ENCODE measurements around the gene PCNX1.

PCNX1 gene

DNA sequence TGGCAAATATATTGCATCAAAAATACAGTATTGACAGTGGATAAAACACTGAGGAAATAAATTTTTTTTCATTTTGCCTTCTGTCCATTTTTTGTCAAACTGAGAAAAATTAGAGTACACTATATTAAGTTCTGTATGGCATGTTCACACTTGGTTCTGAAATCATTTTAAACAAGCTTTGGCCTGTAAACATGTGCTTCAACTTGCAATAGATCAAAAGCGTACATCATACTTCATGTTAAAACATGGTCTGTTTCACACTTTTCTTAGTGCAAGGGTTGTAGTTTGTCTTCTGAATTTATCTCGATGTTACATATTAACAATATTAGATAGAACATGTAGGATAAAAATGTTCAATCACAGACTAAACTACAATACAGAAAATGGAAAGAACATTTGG is 208.0 kb downstream of the PCNX1 start:
- H3K9me3 ChIP-seq (ENCODE audit: control insufficient read depth, low read length): no peaks in the 10 kb centered on the region
- H4K8ac ChIP-seq (ENCODE audit: low read length): no peak overlapping the region
- WGBS: no CpG with 5 or more reads among the region's 2 CpGs
- H3K18ac ChIP-seq (ENCODE audit: low read depth in 1 of 2, low read length in 2 of 2): no peak overlapping the region
- H2AK5ac ChIP-seq (ENCODE audit: low read length, severe bottlenecking): no peak overlapping the region
- no peak overlapping the region for H2BK5ac ChIP-seq (ENCODE audit: low read depth, low read length, poor library complexity, severe bottlenecking)
- H3K14ac ChIP-seq (ENCODE audit: low read length in 2 of 2): no peak overlapping the region
- H3K4me1 ChIP-seq (ENCODE audit: control insufficient read depth, insufficient read depth, low read depth, low read length): peaks cover 8% of the 10 kb centered on the region
- peaks cover 2 to 40% of the 10 kb centered on the region in 2 experiments for H3K36me3 ChIP-seq (ENCODE audit: control insufficient read depth in 1 of 2, insufficient read depth in 2 of 2, low read depth in 1 of 2, low read length in 2 of 2)
- no peak overlapping the region for H3K4me2 ChIP-seq (ENCODE audit: low read length, poor library complexity, severe bottlenecking)
- H2BK15ac ChIP-seq (ENCODE audit: low read depth, poor library complexity, severe bottlenecking): no peak overlapping the region
- no peak overlapping the region for H2BK120ac ChIP-seq (ENCODE audit: low read depth, low read length)
- H4K91ac ChIP-seq (ENCODE audit: low read length): no peak overlapping the region
- no peaks in the 10 kb centered on the region for H3K27me3 ChIP-seq (ENCODE audit: control insufficient read depth in 1 of 2, insufficient read depth in 1 of 2, low read length in 2 of 2)
- H2BK12ac ChIP-seq (ENCODE audit: low read length in 2 of 2): no peak overlapping the region
- no peak overlapping the region for H3K4me3 ChIP-seq (ENCODE audit: insufficient read depth in 1 of 2, low read depth in 1 of 2, low read length in 2 of 2)
- no peak overlapping the region for H3K4ac ChIP-seq (ENCODE audit: low read depth in 1 of 2, low read length in 2 of 2)
- H3K79me1 ChIP-seq (replicated peaks; ENCODE audit: low read length, poor library complexity, severe bottlenecking): peaks cover 4% of the 10 kb centered on the region
- no peak overlapping the region for H3K9ac ChIP-seq (ENCODE audit: low read length)
- no peak overlapping the region for H3K23ac ChIP-seq (ENCODE audit: low read length in 2 of 2)
- H3K27ac ChIP-seq (ENCODE audit: low read length, poor library complexity, severe bottlenecking): no peak overlapping the region
- DNase-seq: no peak
- H2AFZ ChIP-seq (ENCODE audit: low read depth, low read length): no peak overlapping the region

- 96% methylated on average over 7 of the region's 7 CpGs for WGBS
- Histone ChIP-seq H3K4ac (ENCODE audit: low read depth in 1 of 2, low read length in 2 of 2) (no peak overlapping the region), H2BK12ac (ENCODE audit: low read length in 2 of 2) (no peak overlapping the region), H3K9ac (ENCODE audit: low read length) (no peak overlapping the region), H3K36me3 (ENCODE audit: control insufficient read depth in 1 of 2, insufficient read depth in 2 of 2, low read depth in 1 of 2, low read length in 2 of 2) (peaks cover 0 to 34% of the 10 kb centered on the region in 2 experiments), H4K8ac (ENCODE audit: low read length) (no peak overlapping the region), H4K91ac (ENCODE audit: low read length) (no peak overlapping the region), H3K23ac (ENCODE audit: low read length in 2 of 2) (no peak overlapping the region), H2AK5ac (ENCODE audit: low read length, severe bottlenecking) (no peak overlapping the region), H2AFZ (ENCODE audit: low read depth, low read length) (no peak overlapping the region), H3K4me3 (ENCODE audit: insufficient read depth in 1 of 2, low read depth in 1 of 2, low read length in 2 of 2) (no peak overlapping the region), H2BK120ac (ENCODE audit: low read depth, low read length) (no peak overlapping the region), H3K4me2 (ENCODE audit: low read length, poor library complexity, severe bottlenecking) (no peak overlapping the region), H3K27me3 (ENCODE audit: control insufficient read depth in 1 of 2, insufficient read depth in 1 of 2, low read length in 2 of 2) (no peaks in the 10 kb centered on the region), H3K18ac (ENCODE audit: low read depth in 1 of 2, low read length in 2 of 2) (no peak overlapping the region), H3K14ac (ENCODE audit: low read length in 2 of 2) (no peak overlapping the region), H3K79me1 (replicated peaks; ENCODE audit: low read length, poor library complexity, severe bottlenecking) (peaks cover 4% of the 10 kb centered on the region), H2BK15ac (ENCODE audit: low read depth, poor library complexity, severe bottlenecking) (no peak overlapping the region), H2BK5ac (ENCODE audit: low read depth, low read length, poor library complexity, severe bottlenecking) (no peak overlapping the region), H3K4me1 (ENCODE audit: control insufficient read depth, insufficient read depth, low read depth, low read length) (peaks cover 8% of the 10 kb centered on the region), H3K27ac (ENCODE audit: low read length, poor library complexity, severe bottlenecking) (no peak overlapping the region), H3K9me3 (ENCODE audit: control insufficient read depth, low read length) (no peaks in the 10 kb centered on the region)
- no peak for DNase-seq
Measured at GRCh38 chr14:71115821-71116567, 208.7 kb downstream of the PCNX1 start.

DNA sequence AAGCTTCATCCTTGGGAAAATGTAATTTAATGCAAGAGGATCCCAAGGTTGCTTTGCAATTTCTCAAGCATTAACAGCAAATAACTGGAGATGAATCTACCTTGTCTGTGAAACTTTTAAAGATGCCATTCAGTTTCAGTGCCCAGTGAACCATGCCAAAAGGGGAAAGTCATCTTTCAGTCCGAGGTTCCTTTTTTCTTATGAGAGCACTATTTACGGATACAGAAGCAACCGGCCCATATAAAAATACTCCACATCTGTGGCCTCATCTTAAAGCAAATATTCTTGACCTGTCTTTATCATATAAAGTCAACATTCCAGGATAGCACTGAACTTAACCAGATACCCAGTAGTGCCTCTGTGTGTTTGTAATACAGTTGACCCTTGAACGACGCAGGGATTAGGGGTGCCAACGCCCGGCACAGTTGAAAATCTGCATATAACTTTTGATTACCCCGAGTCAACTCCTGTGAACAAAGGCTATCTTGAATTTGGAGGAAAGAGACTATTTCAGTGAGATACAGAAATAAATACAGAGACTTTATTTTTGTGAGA is 209.4 kb downstream of the PCNX1 start:
- H2BK120ac ChIP-seq (ENCODE audit: low read depth, low read length): no peak overlapping the region
- H3K27me3 ChIP-seq (ENCODE audit: control insufficient read depth in 1 of 2, insufficient read depth in 1 of 2, low read length in 2 of 2): no peaks in the 10 kb centered on the region
- peak overlapping the region; percentile 57 for H3K27ac ChIP-seq (ENCODE audit: low read length, poor library complexity, severe bottlenecking)
- no peak overlapping the region for H4K91ac ChIP-seq (ENCODE audit: low read length)
- H3K18ac ChIP-seq (ENCODE audit: low read depth in 1 of 2, low read length in 2 of 2): no peak overlapping the region
- H3K79me1 ChIP-seq (replicated peaks; ENCODE audit: low read length, poor library complexity, severe bottlenecking): peaks cover 4% of the 10 kb centered on the region
- H2AK5ac ChIP-seq (ENCODE audit: low read length, severe bottlenecking): no peak overlapping the region
- no peak overlapping the region for H3K9ac ChIP-seq (ENCODE audit: low read length)
- no peak overlapping the region for H3K4ac ChIP-seq (ENCODE audit: low read depth in 1 of 2, low read length in 2 of 2)
- no peak overlapping the region for H2BK15ac ChIP-seq (ENCODE audit: low read depth, poor library complexity, severe bottlenecking)
- no peak overlapping the region for H3K4me3 ChIP-seq (ENCODE audit: insufficient read depth in 1 of 2, low read depth in 1 of 2, low read length in 2 of 2)
- peaks cover 8% of the 10 kb centered on the region for H3K4me1 ChIP-seq (ENCODE audit: control insufficient read depth, insufficient read depth, low read depth, low read length)
- no peak overlapping the region for H3K14ac ChIP-seq (ENCODE audit: low read length in 2 of 2)
- no peak overlapping the region for H2BK12ac ChIP-seq (ENCODE audit: low read length in 2 of 2)
- H2AFZ ChIP-seq (ENCODE audit: low read depth, low read length): no peak overlapping the region
- H3K23ac ChIP-seq (ENCODE audit: low read length in 2 of 2): no peak overlapping the region
- peaks cover 2 to 27% of the 10 kb centered on the region in 2 experiments for H3K36me3 ChIP-seq (ENCODE audit: control insufficient read depth in 1 of 2, insufficient read depth in 2 of 2, low read depth in 1 of 2, low read length in 2 of 2)
- DNase-seq: no peak
- no peak overlapping the region for H2BK5ac ChIP-seq (ENCODE audit: low read depth, low read length, poor library complexity, severe bottlenecking)
- no peaks in the 10 kb centered on the region for H3K9me3 ChIP-seq (ENCODE audit: control insufficient read depth, low read length)
- H3K4me2 ChIP-seq (ENCODE audit: low read length, poor library complexity, severe bottlenecking): no peak overlapping the region
- 76% methylated on average over 8 of the region's 8 CpGs for WGBS
- H4K8ac ChIP-seq (ENCODE audit: low read length): no peak overlapping the region

DNA sequence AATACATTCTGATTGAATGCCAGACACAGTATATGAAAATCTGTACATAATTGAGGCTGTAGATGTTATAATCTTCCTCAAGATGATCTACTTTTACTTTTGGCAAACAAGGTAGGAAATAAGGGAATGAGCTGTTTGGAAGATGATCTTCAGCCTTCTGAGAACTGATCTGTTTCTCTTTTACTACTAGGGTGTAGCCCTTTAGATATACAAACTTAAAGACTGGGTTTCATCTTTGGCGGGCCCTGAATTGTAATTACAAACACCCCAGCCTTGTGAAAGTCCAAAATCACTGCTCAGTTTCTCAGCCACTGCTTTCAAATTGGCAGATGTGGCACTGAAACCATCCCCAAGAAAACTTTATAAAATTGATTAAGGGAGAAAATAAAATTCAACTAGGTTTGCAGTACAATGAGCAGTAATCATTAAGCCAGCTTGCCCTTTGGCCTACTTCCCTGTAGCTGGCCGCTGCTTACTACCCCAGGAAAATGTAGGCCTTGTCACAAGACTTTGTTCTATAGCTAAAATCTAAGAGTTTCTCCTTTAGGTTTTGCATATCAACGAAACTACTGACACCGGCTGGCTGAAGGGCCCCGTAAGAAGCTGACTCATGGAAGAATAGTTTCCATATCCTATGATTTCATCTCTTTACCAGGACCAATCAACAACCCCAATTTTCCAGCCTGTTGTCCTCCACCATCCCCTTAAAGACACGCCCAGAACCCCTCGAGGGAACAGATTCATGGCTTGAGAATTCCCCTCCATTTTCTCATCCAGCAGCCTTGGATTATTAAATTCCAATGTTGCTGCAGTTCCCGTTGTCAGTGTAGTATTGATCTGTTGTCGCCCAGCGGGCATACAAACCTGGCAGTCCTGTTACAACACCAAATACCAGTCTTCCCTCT is 210.8 kb downstream of the PCNX1 start:
- Histone ChIP-seq H3K27me3 (ENCODE audit: control insufficient read depth in 1 of 2, insufficient read depth in 1 of 2, low read length in 2 of 2) (no peaks in the 10 kb centered on the region), H4K8ac (ENCODE audit: low read length) (peak overlapping the region; percentile 50), H2BK120ac (ENCODE audit: low read depth, low read length) (peak overlapping the region; percentile 34), H4K91ac (ENCODE audit: low read length) (no peak overlapping the region), H2BK5ac (ENCODE audit: low read depth, low read length, poor library complexity, severe bottlenecking) (peak overlapping the region; percentile 83), H3K23ac (ENCODE audit: low read length in 2 of 2) (no peak overlapping the region), H3K79me1 (replicated peaks; ENCODE audit: low read length, poor library complexity, severe bottlenecking) (peaks cover 4% of the 10 kb centered on the region), H3K4me2 (ENCODE audit: low read length, poor library complexity, severe bottlenecking) (peak overlapping the region; percentile 39), H3K9ac (ENCODE audit: low read length) (peak overlapping the region; percentile 88), H3K14ac (ENCODE audit: low read length in 2 of 2) (no peak overlapping the region), H2BK12ac (ENCODE audit: low read length in 2 of 2) (peak overlapping the region; percentile 18 to 55), H3K18ac (ENCODE audit: low read depth in 1 of 2, low read length in 2 of 2) (peak overlapping the region; percentile 28 to 56), H2BK15ac (ENCODE audit: low read depth, poor library complexity, severe bottlenecking) (no peak overlapping the region), H3K9me3 (ENCODE audit: control insufficient read depth, low read length) (no peaks in the 10 kb centered on the region), H3K4me3 (ENCODE audit: insufficient read depth in 1 of 2, low read depth in 1 of 2, low read length in 2 of 2) (peak overlapping the region in 1 of 2 experiments; percentile 53), H2AK5ac (ENCODE audit: low read length, severe bottlenecking) (peak overlapping the region; percentile 86), H2AFZ (ENCODE audit: low read depth, low read length) (no peak overlapping the region), H3K4ac (ENCODE audit: low read depth in 1 of 2, low read length in 2 of 2) (peak overlapping the region in 1 of 2 experiments; percentile 26), H3K4me1 (ENCODE audit: control insufficient read depth, insufficient read depth, low read depth, low read length) (peaks cover 8% of the 10 kb centered on the region), H3K27ac (ENCODE audit: low read length, poor library complexity, severe bottlenecking) (peak overlapping the region; percentile 85), H3K36me3 (ENCODE audit: control insufficient read depth in 1 of 2, insufficient read depth in 2 of 2, low read depth in 1 of 2, low read length in 2 of 2) (peaks cover 7 to 23% of the 10 kb centered on the region in 2 experiments)
- WGBS: 46% methylated on average over 10 of the region's 10 CpGs
- DNase-seq: peak; percentile 93

Data from mesenchymal stem cell (in vitro differentiated cells and primary cell).